Measurements from ENCODE around the gene S100A9. TPM values are rescaled to one million over a fixed set of nuclear protein-coding genes. Genes with fewer than 3 reads are reported as not detected.

The S100A9 gene
- total and polyA plus RNA-seq, 2 of the 8 experiments (the other 6 are each of a cell fraction or from before 2014, with no cell fraction given): not detected

DNA sequence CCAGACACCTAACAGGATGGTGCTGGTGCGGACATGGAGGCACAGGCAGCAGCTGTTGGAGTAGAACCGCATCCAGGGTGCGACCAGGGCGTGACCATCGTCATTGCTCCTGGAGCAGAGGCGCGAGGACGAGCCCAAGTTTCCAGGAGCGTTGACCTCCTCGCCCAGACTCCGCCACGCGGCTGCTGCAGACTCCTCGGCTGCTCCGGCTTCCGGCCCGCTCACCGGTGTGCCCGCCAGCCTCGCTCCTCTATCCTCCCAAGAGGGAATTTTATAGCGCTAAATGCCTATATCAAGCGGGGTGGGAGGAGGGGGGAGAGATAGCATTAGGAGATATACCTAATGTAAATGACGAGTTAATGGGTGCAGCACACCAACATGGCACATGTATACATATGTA is 23.1 kb downstream of the S100A9 start:
- no peaks in the 10 kb centered on the region for H3K4me1 ChIP-seq (replicated peaks in 1 of 4; ENCODE audit: control insufficient read depth in 3 of 4, insufficient read depth in 4 of 4, low read length in 3 of 4)
- no peak overlapping the region for H3K4me3 ChIP-seq (ENCODE audit: extremely low read depth in 1 of 4, insufficient read depth in 2 of 4, low read depth in 3 of 4, low read length in 4 of 4)
- H3K23me2 ChIP-seq (ENCODE audit: low read depth, low read length): no peaks in the 10 kb centered on the region
- DNase-seq (ENCODE audit: low read depth in 1 of 2, low spot score in 2 of 2): no peak
- H2AFZ ChIP-seq (ENCODE audit: low read length): no peak overlapping the region
- no peak overlapping the region for H4K8ac ChIP-seq (ENCODE audit: extremely low read depth, insufficient read depth, low read length)
- H4K20me1 ChIP-seq (replicated peaks in 1 of 2; ENCODE audit: control insufficient read depth in 1 of 2, insufficient read depth in 2 of 2, low read length in 2 of 2): no peaks in the 10 kb centered on the region
- H2BK20ac ChIP-seq (ENCODE audit: low read length): no peak overlapping the region
- peaks cover 0 to 7% of the 10 kb centered on the region in 2 experiments; a peak in 2 of 4 replicates for H3K9me3 ChIP-seq (ENCODE audit: insufficient read depth in 2 of 2, low read depth in 1 of 2, low read length in 1 of 2)
- H3K18ac ChIP-seq (ENCODE audit: extremely low read depth, low read length): no peak overlapping the region
- H3K27ac ChIP-seq (ENCODE audit: low read depth, low read length): no peak overlapping the region
- H3K79me1 ChIP-seq (ENCODE audit: low read depth, low read length): no peaks in the 10 kb centered on the region
- no peak overlapping the region for H4K91ac ChIP-seq (replicated peaks; ENCODE audit: insufficient read length, low read length)
- ChIA-PET POLR2A (ENCODE audit: partially characterized antibody) (no interaction called here), CTCF (ENCODE audit: partially characterized antibody) (interaction anchor here (0.5 to 1.1 kb wide), 2 partner anchors 25 to 288 kb away, joined by 3 to 6 read pairs; no protein-coding TSS in a partner anchor)
- no peak for FAIRE-seq
- H2BK15ac ChIP-seq (ENCODE audit: low read length): no peak overlapping the region; the same call in 1 of the 2 replicates
- no peak overlapping the region for H2BK12ac ChIP-seq (ENCODE audit: low read depth, low read length)
- no peak overlapping the region for H3K4ac ChIP-seq (replicated peaks; ENCODE audit: insufficient read length, low read depth, low read length)
- no peak overlapping the region for H2BK5ac ChIP-seq (ENCODE audit: low read depth, low read length)
- H3K56ac ChIP-seq (replicated peaks; ENCODE audit: insufficient read length, low read depth, low read length): no peak overlapping the region
- no peak overlapping the region for H3K9ac ChIP-seq (replicated peaks in 1 of 4; ENCODE audit: extremely low read depth in 1 of 4, low read depth in 3 of 4, low read length in 3 of 4)
- no peaks in the 10 kb centered on the region for H3K27me3 ChIP-seq (replicated peaks in 1 of 4; ENCODE audit: control insufficient read depth in 3 of 4, extremely low read depth in 1 of 4, insufficient read depth in 3 of 4, low read length in 3 of 4)
- no peak overlapping the region for H2AK5ac ChIP-seq (ENCODE audit: low read depth, low read length)
- no peaks in the 10 kb centered on the region for H3K79me2 ChIP-seq (ENCODE audit: control insufficient read depth in 1 of 2, insufficient read depth in 2 of 2, low read length in 2 of 2)
- H3K23ac ChIP-seq (ENCODE audit: insufficient read length): no peak overlapping the region
- no peaks in the 10 kb centered on the region for H3K36me3 ChIP-seq (ENCODE audit: control insufficient read depth in 2 of 4, insufficient read depth in 4 of 4, low read length in 3 of 4)
- no peak overlapping the region for H3K14ac ChIP-seq (ENCODE audit: insufficient read length)
- H3K4me2 ChIP-seq (ENCODE audit: insufficient read depth in 1 of 2, low read depth in 2 of 2, low read length in 2 of 2): no peak overlapping the region
- no peak overlapping the region for H4K5ac ChIP-seq (ENCODE audit: insufficient read length, low read depth, low read length)
- WGBS, 2 experiments (ENCODE audit: extremely low coverage in 1 of 2, insufficient coverage in 1 of 2, insufficient read length in 1 of 2, insufficient replicate concordance in 2 of 2, low coverage in 1 of 2, low lambda C conversion rate in 2 of 2, missing lambda C conversion rate in 1 of 2): 94% methylated on average over 22 of the region's 23 CpGs; no CpG with 5 or more reads in 1 of the 2 experiments
- H2BK120ac ChIP-seq (replicated peaks; ENCODE audit: low read depth, low read length): no peak overlapping the region
- TF ChIP-seq, protein P1, sequence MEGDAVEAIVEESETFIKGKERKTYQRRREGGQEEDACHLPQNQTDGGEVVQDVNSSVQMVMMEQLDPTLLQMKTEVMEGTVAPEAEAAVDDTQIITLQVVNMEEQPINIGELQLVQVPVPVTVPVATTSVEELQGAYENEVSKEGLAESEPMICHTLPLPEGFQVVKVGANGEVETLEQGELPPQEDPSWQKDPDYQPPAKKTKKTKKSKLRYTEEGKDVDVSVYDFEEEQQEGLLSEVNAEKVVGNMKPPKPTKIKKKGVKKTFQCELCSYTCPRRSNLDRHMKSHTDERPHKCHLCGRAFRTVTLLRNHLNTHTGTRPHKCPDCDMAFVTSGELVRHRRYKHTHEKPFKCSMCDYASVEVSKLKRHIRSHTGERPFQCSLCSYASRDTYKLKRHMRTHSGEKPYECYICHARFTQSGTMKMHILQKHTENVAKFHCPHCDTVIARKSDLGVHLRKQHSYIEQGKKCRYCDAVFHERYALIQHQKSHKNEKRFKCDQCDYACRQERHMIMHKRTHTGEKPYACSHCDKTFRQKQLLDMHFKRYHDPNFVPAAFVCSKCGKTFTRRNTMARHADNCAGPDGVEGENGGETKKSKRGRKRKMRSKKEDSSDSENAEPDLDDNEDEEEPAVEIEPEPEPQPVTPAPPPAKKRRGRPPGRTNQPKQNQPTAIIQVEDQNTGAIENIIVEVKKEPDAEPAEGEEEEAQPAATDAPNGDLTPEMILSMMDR (IDR thresholded peaks at IDR 0.05; ENCODE audit: control extremely low read depth in 1 of 3, insufficient read depth in 1 of 3, low read depth in 1 of 3, low read length in 3 of 3): no peak
- TF ChIP-seq SIX5 (IDR thresholded peaks at IDR 0.05; ENCODE audit: low read depth, low read length) (no peak), TAF1 (IDR thresholded peaks at IDR 0.05; ENCODE audit: low read depth, low read length) (no peak)
